Measurements from ENCODE around the gene TRPV6.

Gene TRPV6

DNA sequence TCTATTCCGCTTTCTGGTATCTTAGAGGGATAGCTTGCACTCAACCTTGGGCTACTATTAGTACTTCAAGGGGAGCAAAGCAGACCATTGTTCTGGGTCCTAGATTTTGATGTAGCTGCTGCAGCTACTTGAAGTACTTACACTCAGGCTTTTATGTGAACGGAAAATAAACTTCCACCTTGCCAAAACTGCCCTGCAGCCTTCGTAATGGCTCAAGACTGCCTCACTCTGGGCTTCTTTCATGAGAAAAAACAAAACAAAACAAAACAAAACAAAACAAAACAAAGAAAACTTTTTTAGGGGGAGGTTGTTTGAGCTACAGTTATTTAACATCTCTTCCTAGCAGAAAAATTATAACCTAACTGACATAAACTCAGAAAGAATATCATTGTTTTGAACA, 50.1 kb downstream of the TRPV6 start:
- in situ Hi-C loops (cut with HindIII; ENCODE audit: low sequenced_read_pairs) = no loop called here
- H3K4me3 ChIP-seq (ENCODE audit: low read depth, low read length) = no peak overlapping the region
- TF ChIP-seq, protein P1, sequence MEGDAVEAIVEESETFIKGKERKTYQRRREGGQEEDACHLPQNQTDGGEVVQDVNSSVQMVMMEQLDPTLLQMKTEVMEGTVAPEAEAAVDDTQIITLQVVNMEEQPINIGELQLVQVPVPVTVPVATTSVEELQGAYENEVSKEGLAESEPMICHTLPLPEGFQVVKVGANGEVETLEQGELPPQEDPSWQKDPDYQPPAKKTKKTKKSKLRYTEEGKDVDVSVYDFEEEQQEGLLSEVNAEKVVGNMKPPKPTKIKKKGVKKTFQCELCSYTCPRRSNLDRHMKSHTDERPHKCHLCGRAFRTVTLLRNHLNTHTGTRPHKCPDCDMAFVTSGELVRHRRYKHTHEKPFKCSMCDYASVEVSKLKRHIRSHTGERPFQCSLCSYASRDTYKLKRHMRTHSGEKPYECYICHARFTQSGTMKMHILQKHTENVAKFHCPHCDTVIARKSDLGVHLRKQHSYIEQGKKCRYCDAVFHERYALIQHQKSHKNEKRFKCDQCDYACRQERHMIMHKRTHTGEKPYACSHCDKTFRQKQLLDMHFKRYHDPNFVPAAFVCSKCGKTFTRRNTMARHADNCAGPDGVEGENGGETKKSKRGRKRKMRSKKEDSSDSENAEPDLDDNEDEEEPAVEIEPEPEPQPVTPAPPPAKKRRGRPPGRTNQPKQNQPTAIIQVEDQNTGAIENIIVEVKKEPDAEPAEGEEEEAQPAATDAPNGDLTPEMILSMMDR (IDR thresholded peaks at IDR 0.05; ENCODE audit: low read depth, low read length) = no peak
- no peak for DNase-seq (ENCODE audit: low read depth, low spot score)

DNA sequence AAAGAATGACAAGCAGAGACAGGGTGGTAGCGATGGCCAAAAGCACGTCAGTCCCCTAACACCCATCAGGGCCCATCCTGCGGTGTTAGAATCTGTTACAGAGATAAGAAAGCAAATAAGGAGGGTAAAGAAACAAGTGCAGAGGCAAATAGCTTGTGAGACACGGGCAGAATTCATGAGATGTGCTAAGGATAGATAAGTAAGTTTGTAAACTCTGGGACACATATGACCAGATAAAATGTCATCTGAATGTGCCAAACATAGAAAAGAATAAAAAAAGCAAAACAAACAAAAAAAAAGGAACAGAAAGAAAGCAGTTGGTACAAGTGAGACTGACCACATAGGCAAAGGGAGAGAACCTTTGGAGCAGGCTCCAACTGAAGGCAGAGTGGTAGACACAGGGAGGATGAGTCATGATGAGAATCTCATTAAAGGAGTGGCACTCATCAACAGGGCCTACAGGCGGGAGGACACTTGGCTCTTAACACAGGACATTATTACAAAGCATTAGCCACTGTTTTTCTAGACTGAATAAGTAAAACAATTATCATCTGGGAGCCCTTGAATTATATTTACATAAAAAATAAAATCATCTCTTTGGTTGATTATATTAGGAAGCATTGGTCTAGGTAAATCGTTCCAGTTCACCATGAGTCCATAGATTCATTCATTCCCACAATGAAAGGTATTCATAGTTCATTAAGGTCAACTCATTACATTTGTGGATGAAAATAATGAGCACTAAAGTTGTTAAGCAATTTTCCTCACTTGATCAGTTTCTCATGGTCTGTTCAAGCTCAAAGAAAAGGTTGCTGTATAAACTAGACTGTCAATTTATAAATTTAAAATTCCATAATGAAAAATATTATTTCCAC, 52.1 kb downstream of the TRPV6 start:
- TF ChIP-seq, protein P1 (IDR thresholded peaks at IDR 0.05; ENCODE audit: low read depth, low read length) = no peak
- in situ Hi-C loops (cut with HindIII; ENCODE audit: low sequenced_read_pairs) = no loop called here

DNA sequence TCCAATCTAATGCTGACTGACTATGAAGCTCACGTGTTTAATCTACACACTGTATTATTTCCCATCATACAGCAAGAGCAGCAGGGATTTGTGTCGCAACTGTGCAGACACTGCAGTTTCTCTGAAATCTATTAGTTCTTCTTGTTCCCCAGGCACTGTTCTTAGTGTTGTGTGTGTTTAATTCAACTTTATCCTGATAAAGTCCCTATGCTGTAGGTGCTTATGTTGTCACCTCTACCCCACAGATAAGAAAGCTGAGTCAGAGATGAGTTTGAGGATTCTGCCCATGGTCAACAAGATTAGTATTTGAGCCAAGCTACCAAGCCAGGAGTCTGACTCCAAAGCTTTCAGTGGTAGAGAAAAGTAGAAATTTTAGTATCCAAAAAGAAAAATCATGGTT, 53.1 kb downstream of the TRPV6 start:
- TF ChIP-seq, protein P1 (IDR thresholded peaks at IDR 0.05; ENCODE audit: low read depth, low read length) = no peak
- no peak for DNase-seq (ENCODE audit: low read depth, low spot score)
- H3K4me3 ChIP-seq (ENCODE audit: low read depth, low read length) = no peak overlapping the region
- in situ Hi-C loops (cut with HindIII; ENCODE audit: low sequenced_read_pairs) = no loop called here

More for the DNA sequence above, 52.1 kb downstream of the TRPV6 start:
- no peak for DNase-seq (ENCODE audit: low read depth, low spot score)
- H3K4me3 ChIP-seq (ENCODE audit: low read depth, low read length) = no peak overlapping the region

DNA sequence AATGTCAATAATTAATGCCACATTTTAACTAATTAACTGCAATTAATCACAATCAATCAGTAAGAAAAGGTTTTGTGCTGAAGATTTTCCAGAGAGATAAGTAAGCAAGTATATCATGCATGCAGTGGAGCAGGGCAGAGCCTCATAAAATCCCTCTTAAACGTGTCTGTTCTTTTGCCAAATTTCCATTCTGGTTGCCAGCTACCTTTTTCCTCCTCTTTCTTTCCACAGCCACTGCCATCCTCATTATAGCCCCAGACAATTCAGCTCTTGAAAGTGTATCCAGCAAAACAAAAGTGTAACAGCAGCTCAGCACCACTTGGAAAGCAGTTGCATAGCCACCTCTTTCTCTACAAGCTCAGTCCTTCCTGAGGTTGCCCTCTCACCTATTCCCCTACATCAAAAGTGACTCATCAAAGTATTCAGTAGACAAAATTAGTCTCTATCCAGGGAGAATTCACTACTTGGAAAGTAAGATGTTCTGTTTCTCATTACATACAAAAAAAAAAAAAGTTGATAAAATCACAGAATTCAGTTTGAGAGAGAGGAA, 57.5 kb downstream of the TRPV6 start:
- in situ Hi-C loops (cut with HindIII; ENCODE audit: low sequenced_read_pairs) = no loop called here
- no peak overlapping the region for H3K4me3 ChIP-seq (ENCODE audit: low read depth, low read length)
- DNase-seq (ENCODE audit: low read depth, low spot score) = no peak
- TF ChIP-seq, protein P1 (IDR thresholded peaks at IDR 0.05; ENCODE audit: low read depth, low read length) = no peak

DNA sequence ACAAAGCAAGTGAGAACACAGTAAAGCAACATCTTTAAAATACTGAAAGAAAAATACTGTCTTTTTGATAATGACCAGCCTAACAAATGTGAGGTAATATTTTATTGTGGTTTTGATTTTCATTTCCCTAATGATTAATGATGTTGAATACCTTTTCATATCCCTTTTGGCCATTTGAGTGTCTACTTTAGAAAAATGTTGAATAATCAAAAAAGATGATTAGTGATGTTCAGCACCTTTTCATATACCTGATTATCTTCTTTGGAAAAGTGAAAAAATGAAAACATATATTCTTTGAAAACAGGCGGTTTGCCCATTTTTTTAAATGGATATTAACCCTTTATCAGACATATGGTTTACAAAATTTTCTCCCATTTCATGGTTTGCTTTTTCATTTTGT, 62.8 kb downstream of the TRPV6 start:
- TF ChIP-seq, protein P1 (IDR thresholded peaks at IDR 0.05; ENCODE audit: low read depth, low read length) = no peak
- H3K4me3 ChIP-seq (ENCODE audit: low read depth, low read length) = no peak overlapping the region
- in situ Hi-C loops (cut with HindIII; ENCODE audit: low sequenced_read_pairs) = no loop called here
- no peak for DNase-seq (ENCODE audit: low read depth, low spot score)

Measured in astrocyte of the spinal cord (primary cell).